Measurements from ENCODE around the gene CIDEB.
"Not testable (repeated sequence)": the region's sequence is repeated elsewhere in the genome, so short reads cannot be mapped to it uniquely, and the experiment has no call there.

CIDEB gene

GRCh38 chr14:24331731-24332267, 24.0 kb upstream of the CIDEB start:
- DNase-seq: no peak

GRCh38 chr14:24330973-24331674, 23.3 kb upstream of the CIDEB start:
- no peak for DNase-seq

- no peak for DNase-seq
These were observed 22.0 kb upstream of the CIDEB start for GRCh38 chr14:24329736-24330135.

GRCh38 chr14:24329073-24329663, 21.4 kb upstream of the CIDEB start:
- no peak for DNase-seq

GRCh38 chr14:24327914-24328313, 20.1 kb upstream of the CIDEB start:
- not testable (repeated sequence) for DNase-seq

- no peak for DNase-seq
These were observed 19.5 kb upstream of the CIDEB start for GRCh38 chr14:24327303-24327702.

- DNase-seq: no peak
These were observed 18.2 kb upstream of the CIDEB start for GRCh38 chr14:24325963-24326362.

GRCh38 chr14:24325041-24325530, 17.3 kb upstream of the CIDEB start:
- no peak for DNase-seq

- no peak for DNase-seq
These were observed 16.2 kb upstream of the CIDEB start for GRCh38 chr14:24324024-24324423.

GRCh38 chr14:24323341-24323740, 15.6 kb upstream of the CIDEB start:
- no peak for DNase-seq

- no peak for DNase-seq
These were observed 14.9 kb upstream of the CIDEB start for GRCh38 chr14:24322672-24323071.

GRCh38 chr14:24321212-24321975, 13.6 kb upstream of the CIDEB start:
- DNase-seq: no peak

- no peak for DNase-seq
These were observed 9.6 kb upstream of the CIDEB start for GRCh38 chr14:24317141-24317928.

GRCh38 chr14:24316597-24316950, 8.8 kb upstream of the CIDEB start:
- DNase-seq: no peak

- no peak for DNase-seq
These were observed 8.2 kb upstream of the CIDEB start for GRCh38 chr14:24315807-24316596.

- no peak for DNase-seq
These were observed 7.5 kb upstream of the CIDEB start for GRCh38 chr14:24315243-24315806.

- DNase-seq: no peak
These were observed 6.8 kb upstream of the CIDEB start for GRCh38 chr14:24314377-24315193.

- no peak for DNase-seq
These were observed 6.1 kb upstream of the CIDEB start for GRCh38 chr14:24313913-24314312.

- DNase-seq: no peak
These were observed 5.1 kb upstream of the CIDEB start for GRCh38 chr14:24312736-24313507.

Measured in NCI-H526 treated with DMSO at 0.1 percent for 48 hours (cell line).